Measurements from ENCODE around the gene WWC1. TPM values are rescaled to one million over a fixed set of nuclear protein-coding genes. Genes with fewer than 3 reads are reported as not detected.

Gene WWC1
- total RNA-seq, 1 donor from 2014 or later = 1.5 TPM

- DNase-seq = no peak
- Mint-ChIP-seq H3K36me3 (ENCODE audit: unreplicated experiment) (no peaks in the 10 kb centered on the region), H3K4me3 (ENCODE audit: unreplicated experiment) (no peak overlapping the region), H3K9me3 (ENCODE audit: unreplicated experiment) (no peaks in the 10 kb centered on the region), H3K4me1 (ENCODE audit: low read depth, unreplicated experiment) (peaks cover 7% of the 10 kb centered on the region), H3K27me3 (ENCODE audit: unreplicated experiment) (peaks cover 2% of the 10 kb centered on the region), H3K27ac (ENCODE audit: unreplicated experiment) (no peak overlapping the region)
- TF ChIP-seq, protein P1, sequence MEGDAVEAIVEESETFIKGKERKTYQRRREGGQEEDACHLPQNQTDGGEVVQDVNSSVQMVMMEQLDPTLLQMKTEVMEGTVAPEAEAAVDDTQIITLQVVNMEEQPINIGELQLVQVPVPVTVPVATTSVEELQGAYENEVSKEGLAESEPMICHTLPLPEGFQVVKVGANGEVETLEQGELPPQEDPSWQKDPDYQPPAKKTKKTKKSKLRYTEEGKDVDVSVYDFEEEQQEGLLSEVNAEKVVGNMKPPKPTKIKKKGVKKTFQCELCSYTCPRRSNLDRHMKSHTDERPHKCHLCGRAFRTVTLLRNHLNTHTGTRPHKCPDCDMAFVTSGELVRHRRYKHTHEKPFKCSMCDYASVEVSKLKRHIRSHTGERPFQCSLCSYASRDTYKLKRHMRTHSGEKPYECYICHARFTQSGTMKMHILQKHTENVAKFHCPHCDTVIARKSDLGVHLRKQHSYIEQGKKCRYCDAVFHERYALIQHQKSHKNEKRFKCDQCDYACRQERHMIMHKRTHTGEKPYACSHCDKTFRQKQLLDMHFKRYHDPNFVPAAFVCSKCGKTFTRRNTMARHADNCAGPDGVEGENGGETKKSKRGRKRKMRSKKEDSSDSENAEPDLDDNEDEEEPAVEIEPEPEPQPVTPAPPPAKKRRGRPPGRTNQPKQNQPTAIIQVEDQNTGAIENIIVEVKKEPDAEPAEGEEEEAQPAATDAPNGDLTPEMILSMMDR (IDR thresholded peaks at IDR 0.05; ENCODE audit: partially characterized antibody, unreplicated experiment) = no peak
These were observed 10.3 kb downstream of the WWC1 start for GRCh38 chr5:168301593-168302390.

GRCh38 chr5:168302785-168303184 lies 11.3 kb downstream of the WWC1 start:
- Mint-ChIP-seq H3K36me3 (ENCODE audit: unreplicated experiment) (no peaks in the 10 kb centered on the region), H3K4me1 (ENCODE audit: low read depth, unreplicated experiment) (peaks cover 7% of the 10 kb centered on the region), H3K4me3 (ENCODE audit: unreplicated experiment) (no peak overlapping the region), H3K27me3 (ENCODE audit: unreplicated experiment) (peaks cover 2% of the 10 kb centered on the region), H3K9me3 (ENCODE audit: unreplicated experiment) (no peaks in the 10 kb centered on the region), H3K27ac (ENCODE audit: unreplicated experiment) (no peak overlapping the region)
- DNase-seq = no peak
- TF ChIP-seq, protein P1 (IDR thresholded peaks at IDR 0.05; ENCODE audit: partially characterized antibody, unreplicated experiment) = no peak

DNA sequence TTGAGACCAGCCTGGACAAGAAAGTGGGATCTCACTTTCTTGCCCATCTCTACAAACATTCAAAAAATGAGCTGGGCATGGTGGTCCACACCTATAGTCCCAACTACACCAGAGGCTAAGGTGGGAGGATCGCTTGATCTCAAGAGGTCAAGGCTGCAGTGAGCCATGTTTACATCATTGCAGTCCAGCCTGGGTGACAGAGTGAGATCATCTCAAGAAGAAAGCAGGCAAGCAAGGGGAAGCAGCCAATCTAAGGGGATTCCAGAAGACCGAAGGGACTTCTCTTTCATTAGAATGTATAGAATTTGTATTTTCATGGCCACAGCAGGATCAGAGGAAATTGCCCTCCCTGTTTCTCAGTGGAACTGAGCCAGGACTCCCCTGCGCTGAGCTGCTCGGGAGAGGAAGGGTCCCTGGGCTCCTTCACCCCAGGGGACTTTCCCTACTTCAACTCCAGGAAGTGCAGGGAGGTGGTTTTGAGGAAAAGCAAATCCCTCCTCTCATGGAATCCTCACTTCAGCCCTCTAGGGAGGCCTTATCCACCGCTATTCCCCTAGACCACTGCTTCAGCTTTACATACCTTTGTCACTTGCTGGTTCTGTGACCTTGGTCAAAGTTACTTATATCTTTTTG lies 12.1 kb downstream of the WWC1 start:
- peaks cover 7% of the 10 kb centered on the region for H3K4me1 Mint-ChIP-seq (ENCODE audit: low read depth, unreplicated experiment)
- peaks cover 2% of the 10 kb centered on the region for H3K27me3 Mint-ChIP-seq (ENCODE audit: unreplicated experiment)
- TF ChIP-seq, protein P1 (IDR thresholded peaks at IDR 0.05; ENCODE audit: partially characterized antibody, unreplicated experiment) = no peak

DNA sequence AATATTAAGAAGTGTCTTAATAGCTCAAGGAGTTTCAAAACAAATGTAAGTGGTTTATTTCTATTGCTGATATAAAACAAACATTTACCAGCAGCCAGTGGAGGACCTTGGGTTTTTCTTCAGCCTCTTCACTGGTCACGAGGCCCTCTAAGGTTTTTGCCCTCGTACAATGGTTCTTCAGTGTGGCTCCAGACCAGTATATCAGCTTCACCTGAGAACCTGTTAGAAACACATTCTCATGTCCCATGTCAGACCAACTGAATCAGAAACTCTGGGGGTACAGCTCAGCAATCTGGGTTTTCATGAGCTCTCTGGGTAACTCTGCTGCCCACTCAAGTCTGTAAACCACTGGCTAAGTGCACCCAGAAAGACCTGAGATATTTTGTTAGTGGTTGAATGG lies 12.9 kb downstream of the WWC1 start:
- no peak for DNase-seq
- Mint-ChIP-seq H3K27me3 (ENCODE audit: unreplicated experiment) (peaks cover 4% of the 10 kb centered on the region), H3K4me1 (ENCODE audit: low read depth, unreplicated experiment) (peaks cover 7% of the 10 kb centered on the region), H3K9me3 (ENCODE audit: unreplicated experiment) (peaks cover 1% of the 10 kb centered on the region), H3K27ac (ENCODE audit: unreplicated experiment) (no peak overlapping the region), H3K4me3 (ENCODE audit: unreplicated experiment) (no peak overlapping the region), H3K36me3 (ENCODE audit: unreplicated experiment) (peaks cover 4% of the 10 kb centered on the region)
- TF ChIP-seq, protein P1 (IDR thresholded peaks at IDR 0.05; ENCODE audit: partially characterized antibody, unreplicated experiment) = no peak

More for the DNA sequence above, 12.1 kb downstream of the WWC1 start:
- DNase-seq = no peak
- Mint-ChIP-seq H3K27ac (ENCODE audit: unreplicated experiment) (no peak overlapping the region), H3K36me3 (ENCODE audit: unreplicated experiment) (no peaks in the 10 kb centered on the region), H3K9me3 (ENCODE audit: unreplicated experiment) (no peaks in the 10 kb centered on the region), H3K4me3 (ENCODE audit: unreplicated experiment) (no peak overlapping the region)

DNA sequence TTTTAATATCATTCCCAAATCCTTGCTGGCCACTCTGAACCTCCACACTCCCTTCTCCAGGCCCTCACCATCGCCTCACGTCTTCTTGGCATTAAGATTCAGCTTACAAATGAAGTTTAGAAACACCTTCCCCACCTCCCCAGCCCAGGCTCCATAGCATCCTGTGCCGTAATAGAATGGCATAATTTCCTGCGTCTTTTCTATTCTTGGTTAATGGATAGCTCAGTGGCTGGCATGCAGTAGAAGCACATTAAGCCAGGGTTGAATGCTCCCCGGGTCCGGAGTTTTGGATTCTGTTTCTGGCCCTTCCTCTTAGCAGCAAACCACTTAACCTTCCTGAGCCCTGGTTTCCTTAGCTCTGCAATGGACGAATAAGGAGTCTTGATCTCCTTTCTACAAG lies 13.8 kb downstream of the WWC1 start:
- Mint-ChIP-seq H3K27ac (ENCODE audit: unreplicated experiment) (no peak overlapping the region), H3K27me3 (ENCODE audit: unreplicated experiment) (peaks cover 5% of the 10 kb centered on the region), H3K4me3 (ENCODE audit: unreplicated experiment) (no peak overlapping the region), H3K9me3 (ENCODE audit: unreplicated experiment) (peaks cover 3% of the 10 kb centered on the region), H3K4me1 (ENCODE audit: low read depth, unreplicated experiment) (peaks cover 3% of the 10 kb centered on the region), H3K36me3 (ENCODE audit: unreplicated experiment) (peaks cover 7% of the 10 kb centered on the region)
- no peak for DNase-seq
- TF ChIP-seq, protein P1 (IDR thresholded peaks at IDR 0.05; ENCODE audit: partially characterized antibody, unreplicated experiment) = no peak

All from glutamatergic neuron (in vitro differentiated cells).